CD4-positive, CD25-positive, alpha-beta regulatory T cell (primary cell): ENCODE results near the gene TMEM232. TPM values are rescaled to one million over a fixed set of nuclear protein-coding genes. Genes with fewer than 3 reads are reported as not detected.

Experiments
- ATAC-seq, 2 donors: fragments of 150-1000 bp; cut with Tn5 transposase; one replicate each; pipeline ENCODE4 v1.10.0; 2021; ENCODE audit warnings: low read depth in 2 of 2, moderate number of reproducible peaks in 2 of 2, moderate library complexity in 1 of 2
- DNase-seq, 3 donors: peaks; one replicate each; pipeline versions ENCODE4 v3.0.0 to v3.0.0-alpha.2; 2012 to 2022; ENCODE audit warnings: mixed read lengths in 1 of 3
- H3K27ac ChIP-seq: one replicate; pipeline ENCODE4 v1.7.0; 2013; ENCODE audit warnings: mild to moderate bottlenecking, low read length; ENCODE audit not compliant: insufficient read depth, poor library complexity, severe bottlenecking
- H3K27me3 ChIP-seq: one replicate; pipeline ENCODE4 v1.7.0; 2013; ENCODE audit warnings: low read length; ENCODE audit not compliant: control insufficient read depth, insufficient read depth
- H3K36me3 ChIP-seq: one replicate; pipeline ENCODE4 v1.7.0; 2013; ENCODE audit warnings: mild to moderate bottlenecking, low read length, moderate library complexity; ENCODE audit not compliant: control insufficient read depth, insufficient read depth
- H3K4me1 ChIP-seq: 2 replicates; pipeline ENCODE4 v1.7.0; 2013; ENCODE audit warnings: mild to moderate bottlenecking, low read length; ENCODE audit not compliant: insufficient read depth, control insufficient read depth, poor library complexity, severe bottlenecking
- H3K4me3 ChIP-seq: one replicate; pipeline ENCODE4 v1.7.0; 2013; ENCODE audit warnings: low read depth, mild to moderate bottlenecking, low read length, moderate library complexity
- H3K9me3 ChIP-seq, 2 experiments: 1 replicate in 1 of 2; 2 replicates in 1 of 2; pipeline ENCODE4 v1.7.0; 2013; ENCODE audit warnings: low read length in 2 of 2, mild to moderate bottlenecking in 1 of 2, moderate library complexity in 1 of 2; ENCODE audit not compliant: control insufficient read depth in 2 of 2
- H3K27ac Mint-ChIP-seq, 3 donors: one replicate each; pipeline ENCODE4 v1.8.0; 2020 to 2022; ENCODE audit warnings: mild to moderate bottlenecking in 3 of 3, mixed read lengths in 3 of 3, moderate library complexity in 2 of 3
- H3K27me3 Mint-ChIP-seq: one replicate; pipeline ENCODE4 v1.8.0; 2022; ENCODE audit warnings: mild to moderate bottlenecking, mixed read lengths
- H3K36me3 Mint-ChIP-seq: one replicate; pipeline ENCODE4 v1.8.0; 2020; ENCODE audit warnings: mixed read lengths
- H3K4me1 Mint-ChIP-seq, 4 donors: one replicate each; pipeline ENCODE4 v1.8.0; 2020 to 2022; ENCODE audit warnings: mixed read lengths in 4 of 4, mild to moderate bottlenecking in 1 of 4
- H3K4me3 Mint-ChIP-seq, 4 donors: one replicate each; pipeline ENCODE4 v1.8.0; 2020 to 2022; ENCODE audit warnings: mild to moderate bottlenecking in 4 of 4, mixed read lengths in 4 of 4, moderate library complexity in 3 of 4
- H3K9me3 Mint-ChIP-seq, 7 donors: one replicate each; pipeline ENCODE4 v1.8.0; 2020 to 2022; ENCODE audit warnings: mixed read lengths in 7 of 7, mild to moderate bottlenecking in 3 of 7, moderate library complexity in 2 of 7
- polyA plus RNA-seq, 4 donors: library from polyadenylated mRNA; unstranded; fragments of 300-500 nt; fragmentation: Illumina TruSeq; gene quantifications; one replicate each; pipeline ENCODE4 v1.2.3, GENCODE V29; 2021
- total RNA-seq: library from RNA; stranded (reverse); gene quantifications from one replicate; pipeline ENCODE4 v1.2.3, GENCODE V29; 2022

The TMEM232 gene
- total and polyA plus RNA-seq, 5 donors from 2014 or later: 1.0 to 2.1 (median 1.9) TPM; not detected in 2

DNA sequence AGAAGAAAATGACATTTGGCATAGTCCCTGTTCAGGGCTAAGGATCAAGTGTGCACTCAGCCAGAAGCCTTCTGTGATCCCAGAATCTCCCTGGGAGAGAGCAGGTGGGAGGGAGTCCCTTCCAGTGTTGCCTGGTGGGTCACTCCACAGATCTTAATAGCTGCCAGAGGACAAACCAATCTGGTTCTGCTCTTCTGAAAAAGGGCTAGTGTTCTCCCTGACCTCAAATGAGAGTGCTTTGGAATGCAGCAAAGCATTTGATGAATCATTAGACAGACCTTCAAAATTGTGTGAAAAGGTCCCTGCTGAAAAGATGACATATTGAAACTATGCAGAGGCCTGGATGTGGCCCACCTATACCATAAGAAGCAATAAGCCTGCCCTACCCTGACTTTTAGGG is 339.7 kb downstream of the TMEM232 start:
- Mint-ChIP-seq H3K36me3 (no peaks in the 10 kb centered on the region), H3K27ac (no peak overlapping the region), H3K4me3 (no peak overlapping the region), H3K4me1 (no peaks in the 10 kb centered on the region), H3K27me3 (no peaks in the 10 kb centered on the region), H3K9me3 (peaks cover 0 to 5% (median 0%) of the 10 kb centered on the region in 7 donors)
- Histone ChIP-seq H3K4me1 (no peaks in the 10 kb centered on the region), H3K27me3 (no peaks in the 10 kb centered on the region), H3K4me3 (no peak overlapping the region), H3K36me3 (no peaks in the 10 kb centered on the region), H3K27ac (no peak overlapping the region), H3K9me3 (no peaks in the 10 kb centered on the region)
- ATAC-seq: no peak
- DNase-seq: no peak

DNA sequence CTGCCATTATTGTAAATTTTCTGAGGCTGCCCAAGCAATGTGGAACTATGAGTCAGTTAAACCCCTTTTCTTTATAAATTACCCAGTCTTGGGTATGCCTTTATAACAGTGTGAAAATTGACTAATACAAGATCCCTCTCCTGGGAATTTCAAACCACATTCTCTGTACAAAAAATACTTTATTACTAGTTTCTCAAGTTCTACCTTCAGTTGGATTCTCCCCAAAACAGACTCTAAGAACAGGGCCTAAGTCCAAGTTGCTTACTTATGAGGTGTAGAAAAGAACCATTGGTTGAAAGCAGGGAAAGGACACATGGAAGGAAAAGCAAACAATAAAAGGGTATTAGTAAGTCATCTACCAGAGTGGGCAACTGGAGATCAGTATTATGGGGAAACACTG is 343.2 kb downstream of the TMEM232 start:
- ATAC-seq (no peak), DNase-seq (no peak)
- no peaks in the 10 kb centered on the region for H3K27me3 Mint-ChIP-seq

DNA sequence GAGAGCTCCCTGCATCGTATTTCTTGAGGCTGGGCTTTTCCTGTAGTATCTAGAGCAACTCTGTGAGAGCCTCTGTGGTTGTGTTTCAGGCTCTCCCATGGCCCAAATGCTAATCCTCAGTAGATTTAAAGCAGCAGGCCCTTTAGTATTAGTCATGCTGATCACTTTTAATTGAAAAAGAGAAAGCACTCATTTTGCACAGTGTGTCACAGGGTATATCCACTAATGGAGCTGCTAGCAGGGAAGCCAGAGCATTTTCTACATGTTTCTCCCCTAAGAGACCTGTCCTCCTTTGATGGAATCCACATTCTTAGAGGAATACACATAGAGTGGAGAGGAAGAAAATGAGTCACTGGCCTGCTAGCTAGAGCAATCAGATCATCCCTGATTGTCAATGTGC is 348.5 kb downstream of the TMEM232 start:
- Histone ChIP-seq H3K36me3 (no peaks in the 10 kb centered on the region), H3K4me3 (no peak overlapping the region), H3K4me1 (no peaks in the 10 kb centered on the region), H3K27ac (no peak overlapping the region), H3K9me3 (no peaks in the 10 kb centered on the region), H3K27me3 (no peaks in the 10 kb centered on the region)
- DNase-seq (no peak), ATAC-seq (no peak)
- no peaks in the 10 kb centered on the region for H3K27me3 Mint-ChIP-seq
- H3K9me3 Mint-ChIP-seq: peaks cover 0 to 2% (median 0%) of the 10 kb centered on the region in 7 donors
- no peak overlapping the region for H3K4me3 Mint-ChIP-seq
- no peaks in the 10 kb centered on the region for H3K4me1 Mint-ChIP-seq
- H3K36me3 Mint-ChIP-seq: no peaks in the 10 kb centered on the region
- H3K27ac Mint-ChIP-seq: no peak overlapping the region

More for the DNA sequence above, 343.2 kb downstream of the TMEM232 start:
- Mint-ChIP-seq H3K36me3 (no peaks in the 10 kb centered on the region), H3K4me3 (no peak overlapping the region), H3K27ac (no peak overlapping the region), H3K9me3 (peaks cover 0 to 3% (median 0%) of the 10 kb centered on the region in 7 donors), H3K4me1 (no peaks in the 10 kb centered on the region)
- no peaks in the 10 kb centered on the region for H3K36me3 ChIP-seq
- no peak overlapping the region for H3K27ac ChIP-seq
- no peak overlapping the region for H3K4me3 ChIP-seq
- H3K4me1 ChIP-seq: no peaks in the 10 kb centered on the region
- no peaks in the 10 kb centered on the region for H3K27me3 ChIP-seq
- no peaks in the 10 kb centered on the region for H3K9me3 ChIP-seq

DNA sequence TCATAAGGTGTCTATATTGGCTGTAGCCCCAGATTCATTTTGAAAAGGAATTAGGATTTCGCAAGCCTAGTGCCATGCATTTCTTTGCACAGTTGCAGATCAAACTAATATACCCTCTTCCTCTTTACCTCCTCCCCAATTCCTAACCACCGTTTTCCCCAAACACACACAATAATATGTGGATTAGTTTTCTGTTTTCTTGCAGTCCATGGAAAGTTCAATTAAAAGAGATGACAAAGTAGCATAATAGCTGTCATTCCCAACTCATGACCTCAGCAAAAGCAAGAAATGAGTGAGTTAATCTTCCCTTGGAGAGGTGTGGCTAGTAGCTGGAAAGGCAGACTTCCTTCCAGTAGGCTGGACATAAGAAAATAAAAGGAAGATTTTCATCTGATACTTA is 349.1 kb downstream of the TMEM232 start:
- Mint-ChIP-seq H3K27ac (no peak overlapping the region), H3K4me3 (no peak overlapping the region), H3K9me3 (peaks cover 0 to 2% (median 0%) of the 10 kb centered on the region in 7 donors), H3K27me3 (no peaks in the 10 kb centered on the region), H3K36me3 (no peaks in the 10 kb centered on the region), H3K4me1 (no peaks in the 10 kb centered on the region)
- no peak for ATAC-seq
- H3K27ac ChIP-seq: no peak overlapping the region
- H3K9me3 ChIP-seq: no peaks in the 10 kb centered on the region
- no peaks in the 10 kb centered on the region for H3K4me1 ChIP-seq
- no peak overlapping the region for H3K4me3 ChIP-seq
- DNase-seq: no peak
- H3K27me3 ChIP-seq: no peaks in the 10 kb centered on the region
- no peaks in the 10 kb centered on the region for H3K36me3 ChIP-seq

DNA sequence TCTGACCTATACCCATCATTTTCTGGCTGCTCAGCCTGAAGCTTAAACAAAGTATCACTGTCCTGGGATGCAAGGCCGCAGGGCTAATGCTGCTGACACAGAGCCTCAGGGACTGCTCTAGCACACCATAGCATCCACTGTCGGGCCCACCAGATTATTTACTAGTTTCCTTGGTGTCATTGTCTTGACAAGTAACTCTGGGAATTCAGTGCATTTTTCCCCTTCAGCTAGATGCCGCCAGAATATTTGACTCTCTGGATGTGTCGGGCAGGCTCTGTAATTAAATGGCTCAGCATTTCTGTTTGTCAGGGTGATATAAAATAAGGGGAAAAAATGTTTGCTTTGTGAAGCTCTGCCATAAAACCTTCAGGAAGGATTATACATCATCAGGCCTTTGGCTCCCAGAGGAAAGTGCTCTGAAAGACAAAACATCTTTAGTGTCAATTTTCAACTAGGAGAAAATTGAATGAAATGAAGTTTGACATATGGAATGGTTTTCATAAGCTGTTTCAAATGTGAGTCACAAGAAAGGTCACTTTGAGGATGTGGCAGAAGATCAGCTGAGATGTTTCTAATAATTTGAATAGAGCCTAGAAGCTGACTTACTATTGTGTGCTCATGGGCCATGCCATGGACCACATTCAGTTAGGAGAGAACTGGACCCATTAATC is 350.1 kb downstream of the TMEM232 start:
- no peak overlapping the region for H3K4me3 Mint-ChIP-seq
- no peaks in the 10 kb centered on the region for H3K27me3 Mint-ChIP-seq
- no peaks in the 10 kb centered on the region for H3K36me3 Mint-ChIP-seq

DNA sequence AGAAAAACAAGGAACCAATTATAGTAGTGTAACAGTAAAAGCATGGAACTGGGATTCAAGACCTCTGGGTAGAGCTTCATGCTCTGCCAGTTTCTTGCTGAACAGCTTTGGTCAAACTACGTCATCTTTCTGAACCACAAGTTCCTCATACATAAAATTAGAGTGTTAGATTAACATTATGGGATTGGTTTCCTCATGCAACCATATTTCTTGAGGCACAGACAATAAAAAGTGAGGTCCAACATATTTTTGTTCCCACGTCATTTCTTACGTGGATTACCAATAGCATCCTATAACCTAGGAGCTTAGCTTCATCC is 354.8 kb downstream of the TMEM232 start:
- Histone ChIP-seq H3K9me3 (no peaks in the 10 kb centered on the region), H3K4me1 (no peaks in the 10 kb centered on the region), H3K27me3 (no peaks in the 10 kb centered on the region), H3K27ac (no peak overlapping the region), H3K4me3 (no peak overlapping the region), H3K36me3 (no peaks in the 10 kb centered on the region)
- ATAC-seq (no peak), DNase-seq (no peak)
- Mint-ChIP-seq H3K4me3 (no peak overlapping the region), H3K4me1 (no peaks in the 10 kb centered on the region), H3K27ac (no peak overlapping the region), H3K9me3 (no peaks in the 10 kb centered on the region), H3K27me3 (no peaks in the 10 kb centered on the region), H3K36me3 (no peaks in the 10 kb centered on the region)

More for the DNA sequence above, 350.1 kb downstream of the TMEM232 start:
- Histone ChIP-seq H3K9me3 (no peaks in the 10 kb centered on the region), H3K4me3 (no peak overlapping the region), H3K36me3 (no peaks in the 10 kb centered on the region), H3K27me3 (no peaks in the 10 kb centered on the region), H3K4me1 (no peaks in the 10 kb centered on the region), H3K27ac (no peak overlapping the region)
- ATAC-seq: no peak
- peaks cover 0 to 2% (median 0%) of the 10 kb centered on the region in 7 donors for H3K9me3 Mint-ChIP-seq
- no peak for DNase-seq
- H3K27ac Mint-ChIP-seq: no peak overlapping the region
- H3K4me1 Mint-ChIP-seq: no peaks in the 10 kb centered on the region

DNA sequence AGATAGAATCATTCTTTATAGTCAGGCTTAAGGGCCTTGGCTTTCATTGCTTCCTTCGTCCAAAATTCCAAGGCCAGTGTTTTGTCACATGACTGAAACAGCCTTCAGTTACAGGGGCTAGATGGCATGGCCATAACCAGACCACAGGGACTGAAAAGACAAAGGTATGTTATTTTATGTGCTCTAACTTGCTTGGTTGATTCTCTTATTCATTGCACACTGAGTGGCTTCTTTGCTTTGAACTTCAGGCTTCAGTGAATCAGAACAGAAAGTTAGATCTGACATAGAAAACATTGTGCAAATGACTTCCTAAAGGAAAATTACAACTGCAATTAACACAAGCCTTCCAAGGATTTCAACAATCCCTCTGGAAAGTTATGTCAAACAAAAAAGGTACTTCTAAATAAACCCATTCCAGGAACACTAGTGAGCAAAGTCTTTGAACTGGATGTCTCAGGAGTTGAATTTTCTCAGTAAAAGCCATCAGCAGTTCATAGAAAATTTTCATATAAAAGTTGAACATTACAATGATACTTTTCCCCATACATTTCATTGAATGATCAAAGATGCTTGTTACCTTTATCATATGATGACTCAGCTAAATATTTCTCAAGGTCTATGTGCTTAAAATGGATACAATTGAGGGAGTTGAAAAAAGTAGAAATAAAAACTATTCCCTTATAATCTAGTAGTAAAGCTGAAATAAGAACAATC is 355.3 kb downstream of the TMEM232 start:
- Histone ChIP-seq H3K4me1 (no peaks in the 10 kb centered on the region), H3K27me3 (no peaks in the 10 kb centered on the region), H3K4me3 (no peak overlapping the region), H3K27ac (no peak overlapping the region), H3K9me3 (no peaks in the 10 kb centered on the region), H3K36me3 (no peaks in the 10 kb centered on the region)
- Mint-ChIP-seq H3K4me3 (no peak overlapping the region), H3K36me3 (no peaks in the 10 kb centered on the region), H3K4me1 (no peaks in the 10 kb centered on the region), H3K27ac (no peak overlapping the region), H3K9me3 (no peaks in the 10 kb centered on the region), H3K27me3 (no peaks in the 10 kb centered on the region)
- DNase-seq (no peak), ATAC-seq (no peak)
